Mammary epithelial cell (primary cell): ENCODE data around the gene TCP11L2.

Source experiments
- EZH2 ChIP-seq: IDR thresholded peaks from 2 replicates; pipeline ENCODE4 v1.6.1; 2012; ENCODE audit warnings: low read length, inconsistent platforms, borderline replicate concordance
- TF ChIP-seq, protein P1 (sequence below), 2 donors: IDR thresholded peaks in 1 of 2; conservative IDR thresholded peaks in 1 of 2; 2 replicates each; pipeline ENCODE4 v1.5.1; 2011 to 2012; ENCODE audit warnings: inconsistent platforms in 2 of 2, low read length in 2 of 2, mild to moderate bottlenecking in 2 of 2, control low read depth in 1 of 2, low read depth in 1 of 2; ENCODE audit not compliant: insufficient read depth in 1 of 2; ENCODE audit errors: extremely low read depth in 1 of 2

DNA sequence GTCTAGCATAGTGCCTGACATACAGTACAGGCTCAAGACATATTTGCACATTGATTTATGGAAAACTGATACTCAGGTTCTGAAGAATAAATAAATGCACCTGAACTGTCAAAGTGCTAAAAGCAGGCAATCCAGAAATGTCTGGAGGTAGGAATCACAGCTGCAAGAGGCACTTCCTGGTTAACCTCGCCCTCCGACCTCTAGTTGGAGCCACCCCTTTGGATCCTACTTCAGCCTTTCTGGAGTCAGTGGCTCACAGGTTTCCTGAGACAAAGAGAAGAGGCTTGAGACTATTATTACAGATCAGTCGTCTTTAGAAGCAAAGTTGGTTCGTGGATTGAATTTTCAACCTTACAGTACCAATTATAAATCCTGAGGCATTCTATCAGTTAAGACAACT lies 13.0 kb downstream of the TCP11L2 start:
- TF ChIP-seq, protein P1, sequence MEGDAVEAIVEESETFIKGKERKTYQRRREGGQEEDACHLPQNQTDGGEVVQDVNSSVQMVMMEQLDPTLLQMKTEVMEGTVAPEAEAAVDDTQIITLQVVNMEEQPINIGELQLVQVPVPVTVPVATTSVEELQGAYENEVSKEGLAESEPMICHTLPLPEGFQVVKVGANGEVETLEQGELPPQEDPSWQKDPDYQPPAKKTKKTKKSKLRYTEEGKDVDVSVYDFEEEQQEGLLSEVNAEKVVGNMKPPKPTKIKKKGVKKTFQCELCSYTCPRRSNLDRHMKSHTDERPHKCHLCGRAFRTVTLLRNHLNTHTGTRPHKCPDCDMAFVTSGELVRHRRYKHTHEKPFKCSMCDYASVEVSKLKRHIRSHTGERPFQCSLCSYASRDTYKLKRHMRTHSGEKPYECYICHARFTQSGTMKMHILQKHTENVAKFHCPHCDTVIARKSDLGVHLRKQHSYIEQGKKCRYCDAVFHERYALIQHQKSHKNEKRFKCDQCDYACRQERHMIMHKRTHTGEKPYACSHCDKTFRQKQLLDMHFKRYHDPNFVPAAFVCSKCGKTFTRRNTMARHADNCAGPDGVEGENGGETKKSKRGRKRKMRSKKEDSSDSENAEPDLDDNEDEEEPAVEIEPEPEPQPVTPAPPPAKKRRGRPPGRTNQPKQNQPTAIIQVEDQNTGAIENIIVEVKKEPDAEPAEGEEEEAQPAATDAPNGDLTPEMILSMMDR (conservative IDR thresholded peaks at IDR 0.05 in 1 of 2, IDR thresholded peaks at IDR 0.05 in 1 of 2; ENCODE audit: extremely low read depth in 1 of 2, insufficient read depth in 1 of 2, low read depth in 1 of 2, low read length in 2 of 2), result no peak
- no peak for TF ChIP-seq EZH2
